ENCODE data around the gene MSN.
"Not testable (repeated sequence)": the region's sequence is repeated elsewhere in the genome, so short reads cannot be mapped to it uniquely, and the experiment has no call there.

The MSN gene

GRCh38 chrX:65755786-65756185, 88.3 kb downstream of the MSN start:
- H3K9me3 ChIP-seq (ENCODE audit: control insufficient read depth, insufficient read depth, low read length): no peaks in the 10 kb centered on the region
- TF ChIP-seq EZH2phosphoT487 (IDR thresholded peaks at IDR 0.05; ENCODE audit: borderline replicate concordance, low read length): no peak
- H3K27me3 ChIP-seq (ENCODE audit: control insufficient read depth, low read length): no peaks in the 10 kb centered on the region
- no peak overlapping the region for H3K4me3 ChIP-seq (ENCODE audit: low read length)
- no peak overlapping the region for H3K4me2 ChIP-seq (ENCODE audit: low read length)
- H3K4me1 ChIP-seq (ENCODE audit: control insufficient read depth, low read length): no peaks in the 10 kb centered on the region
- H4K20me1 ChIP-seq (ENCODE audit: control insufficient read depth, insufficient read depth, low read depth, low read length): no peaks in the 10 kb centered on the region
- H3K9me2 ChIP-seq (replicated peaks; ENCODE audit: control insufficient read depth, low read length): no peaks in the 10 kb centered on the region
- no peaks in the 10 kb centered on the region for H3F3A ChIP-seq (ENCODE audit: control insufficient read depth, insufficient read depth)
- no peak overlapping the region for H3K27ac ChIP-seq (ENCODE audit: low read depth, low read length)
- no peaks in the 10 kb centered on the region for H3K36me3 ChIP-seq (ENCODE audit: control insufficient read depth, low read length)
- no peaks in the 10 kb centered on the region for H3K79me2 ChIP-seq (ENCODE audit: control insufficient read depth, low read length)

GRCh38 chrX:65757943-65758342, 90.5 kb downstream of the MSN start:
- Histone ChIP-seq H3F3A (ENCODE audit: control insufficient read depth, insufficient read depth) (no peaks in the 10 kb centered on the region), H3K4me2 (ENCODE audit: low read length) (no peak overlapping the region), H3K9me2 (replicated peaks; ENCODE audit: control insufficient read depth, low read length) (no peaks in the 10 kb centered on the region), H3K27ac (ENCODE audit: low read depth, low read length) (no peak overlapping the region), H3K4me3 (ENCODE audit: low read length) (no peak overlapping the region), H4K20me1 (ENCODE audit: control insufficient read depth, insufficient read depth, low read depth, low read length) (no peaks in the 10 kb centered on the region), H3K4me1 (ENCODE audit: control insufficient read depth, low read length) (no peaks in the 10 kb centered on the region), H3K9me3 (ENCODE audit: control insufficient read depth, insufficient read depth, low read length) (no peaks in the 10 kb centered on the region), H3K36me3 (ENCODE audit: control insufficient read depth, low read length) (no peaks in the 10 kb centered on the region), H3K27me3 (ENCODE audit: control insufficient read depth, low read length) (no peaks in the 10 kb centered on the region), H3K79me2 (ENCODE audit: control insufficient read depth, low read length) (no peaks in the 10 kb centered on the region)
- no peak for TF ChIP-seq CTCF (IDR thresholded peaks at IDR 0.05; ENCODE audit: low read depth, low read length, poor library complexity, severe bottlenecking)
- TF ChIP-seq EZH2phosphoT487 (IDR thresholded peaks at IDR 0.05; ENCODE audit: borderline replicate concordance, low read length): no peak

- no peaks in the 10 kb centered on the region for H3K9me3 ChIP-seq (ENCODE audit: control insufficient read depth, insufficient read depth, low read length)
- TF ChIP-seq EZH2phosphoT487 (IDR thresholded peaks at IDR 0.05; ENCODE audit: borderline replicate concordance, low read length) (no peak), CTCF (IDR thresholded peaks at IDR 0.05; ENCODE audit: low read depth, low read length, poor library complexity, severe bottlenecking) (no peak)
- H3K9me2 ChIP-seq (replicated peaks; ENCODE audit: control insufficient read depth, low read length): no peaks in the 10 kb centered on the region
- no peaks in the 10 kb centered on the region for H3K79me2 ChIP-seq (ENCODE audit: control insufficient read depth, low read length)
- no peak overlapping the region for H3K27ac ChIP-seq (ENCODE audit: low read depth, low read length)
- no peak overlapping the region for H3K4me2 ChIP-seq (ENCODE audit: low read length)
- H3K36me3 ChIP-seq (ENCODE audit: control insufficient read depth, low read length): no peaks in the 10 kb centered on the region
- no peaks in the 10 kb centered on the region for H3K27me3 ChIP-seq (ENCODE audit: control insufficient read depth, low read length)
- no peaks in the 10 kb centered on the region for H4K20me1 ChIP-seq (ENCODE audit: control insufficient read depth, insufficient read depth, low read depth, low read length)
- no peaks in the 10 kb centered on the region for H3F3A ChIP-seq (ENCODE audit: control insufficient read depth, insufficient read depth)
- no peak overlapping the region for H3K4me3 ChIP-seq (ENCODE audit: low read length)
- H3K4me1 ChIP-seq (ENCODE audit: control insufficient read depth, low read length): no peaks in the 10 kb centered on the region
These were observed 91.1 kb downstream of the MSN start for GRCh38 chrX:65758505-65758904.

GRCh38 chrX:65759525-65759924, 92.1 kb downstream of the MSN start:
- H4K20me1 ChIP-seq (ENCODE audit: control insufficient read depth, insufficient read depth, low read depth, low read length); H3K4me1 ChIP-seq (ENCODE audit: control insufficient read depth, low read length); H3K27me3 ChIP-seq (ENCODE audit: control insufficient read depth, low read length); H3K4me2 ChIP-seq (ENCODE audit: low read length); H3F3A ChIP-seq (ENCODE audit: control insufficient read depth, insufficient read depth); H3K79me2 ChIP-seq (ENCODE audit: control insufficient read depth, low read length); H3K4me3 ChIP-seq (ENCODE audit: low read length); H3K36me3 ChIP-seq (ENCODE audit: control insufficient read depth, low read length); H3K9me3 ChIP-seq (ENCODE audit: control insufficient read depth, insufficient read depth, low read length); H3K9me2 ChIP-seq (replicated peaks; ENCODE audit: control insufficient read depth, low read length); H3K27ac ChIP-seq (ENCODE audit: low read depth, low read length): not testable (repeated sequence)

Measured in DOHH2 (cell line).